ENCODE results near the gene FAM111B. TPM values are rescaled to one million over a fixed set of nuclear protein-coding genes. Genes with fewer than 3 reads are reported as not detected.

The FAM111B gene
- total and polyA plus RNA-seq, 2 of the 8 experiments (the other 6 are each of a cell fraction or from before 2014, with no cell fraction given): 4.8 to 38.1 TPM

DNA sequence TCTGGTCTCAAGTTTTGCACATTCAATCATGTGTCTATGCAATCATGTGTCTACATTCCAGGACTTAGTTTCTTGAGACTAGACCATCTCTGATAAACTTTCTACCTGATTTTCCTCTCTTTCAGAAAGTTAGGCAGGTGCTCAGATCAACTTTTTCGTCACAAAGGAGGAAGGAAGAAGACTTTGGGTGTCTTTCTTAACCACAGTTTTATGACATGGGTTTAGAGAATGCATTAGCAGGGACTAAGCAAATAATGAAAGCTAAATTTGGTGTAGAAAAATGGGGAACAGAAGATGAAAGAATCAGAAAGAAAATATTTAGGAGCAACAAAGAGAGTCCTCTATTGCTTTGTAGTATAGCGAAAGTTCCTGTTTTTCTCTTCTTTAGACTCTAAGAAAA is 28.6 kb upstream of the FAM111B start:
- no peaks in the 10 kb centered on the region for H4K20me1 ChIP-seq (replicated peaks in 1 of 2; ENCODE audit: control insufficient read depth in 1 of 2, insufficient read depth in 2 of 2, low read length in 2 of 2)
- H2AK5ac ChIP-seq (ENCODE audit: low read depth, low read length): no peak overlapping the region
- H3K79me1 ChIP-seq (ENCODE audit: low read depth, low read length): no peaks in the 10 kb centered on the region
- CTCF ChIA-PET (ENCODE audit: partially characterized antibody): interaction anchor here (0.9 to 1.0 kb wide), 2 partner anchors 19 to 20 kb away, joined by 3 read pairs; no protein-coding TSS in a partner anchor
- H3K9me3 ChIP-seq (ENCODE audit: insufficient read depth in 2 of 2, low read depth in 1 of 2, low read length in 1 of 2): peaks cover 3 to 6% of the 10 kb centered on the region in 2 experiments; a peak in 1 of 4 replicates
- no peak overlapping the region for H3K4me2 ChIP-seq (ENCODE audit: insufficient read depth in 1 of 2, low read depth in 2 of 2, low read length in 2 of 2)
- H4K5ac ChIP-seq (ENCODE audit: insufficient read length, low read depth, low read length): no peak overlapping the region
- no peaks in the 10 kb centered on the region for H3K36me3 ChIP-seq (ENCODE audit: control insufficient read depth in 2 of 4, insufficient read depth in 4 of 4, low read length in 3 of 4)
- H3K9ac ChIP-seq (replicated peaks in 1 of 4; ENCODE audit: extremely low read depth in 1 of 4, low read depth in 3 of 4, low read length in 3 of 4): no peak overlapping the region
- H4K8ac ChIP-seq (ENCODE audit: extremely low read depth, insufficient read depth, low read length): no peak overlapping the region
- no peak overlapping the region for H3K23ac ChIP-seq (ENCODE audit: insufficient read length)
- H3K4me1 ChIP-seq (replicated peaks in 1 of 4; ENCODE audit: control insufficient read depth in 3 of 4, insufficient read depth in 4 of 4, low read length in 3 of 4): no peaks in the 10 kb centered on the region
- H4K91ac ChIP-seq (replicated peaks; ENCODE audit: insufficient read length, low read length): no peak overlapping the region
- H3K14ac ChIP-seq (ENCODE audit: insufficient read length): no peak overlapping the region
- no peaks in the 10 kb centered on the region for H3K79me2 ChIP-seq (ENCODE audit: control insufficient read depth in 1 of 2, insufficient read depth in 2 of 2, low read length in 2 of 2)
- no peaks in the 10 kb centered on the region for H3K27me3 ChIP-seq (replicated peaks in 1 of 4; ENCODE audit: control insufficient read depth in 3 of 4, extremely low read depth in 1 of 4, insufficient read depth in 3 of 4, low read length in 3 of 4)
- DNase-seq (ENCODE audit: low read depth in 1 of 2, low spot score in 2 of 2) (no peak), FAIRE-seq (no peak)
- no peak overlapping the region for H3K18ac ChIP-seq (ENCODE audit: extremely low read depth, low read length)
- H2BK12ac ChIP-seq (ENCODE audit: low read depth, low read length): no peak overlapping the region
- H2BK20ac ChIP-seq (ENCODE audit: low read length): no peak overlapping the region
- 91% methylated on average over 2 of the region's 2 CpGs; no CpG with 5 or more reads in 1 of the 2 experiments for WGBS, 2 experiments (ENCODE audit: extremely low coverage in 1 of 2, insufficient coverage in 1 of 2, insufficient read length in 1 of 2, insufficient replicate concordance in 2 of 2, low coverage in 1 of 2, low lambda C conversion rate in 2 of 2, missing lambda C conversion rate in 1 of 2)
- no peaks in the 10 kb centered on the region for H3K23me2 ChIP-seq (ENCODE audit: low read depth, low read length)
- H3K56ac ChIP-seq (replicated peaks; ENCODE audit: insufficient read length, low read depth, low read length): no peak overlapping the region
- POLR2A ChIA-PET (ENCODE audit: partially characterized antibody): no interaction called here
- H2AFZ ChIP-seq (ENCODE audit: low read length): no peak overlapping the region
- H2BK15ac ChIP-seq (ENCODE audit: low read length): no peak overlapping the region
- H2BK120ac ChIP-seq (replicated peaks; ENCODE audit: low read depth, low read length): no peak overlapping the region
- no peak overlapping the region for H3K27ac ChIP-seq (ENCODE audit: low read depth, low read length)
- no peak overlapping the region for H3K4ac ChIP-seq (replicated peaks; ENCODE audit: insufficient read length, low read depth, low read length)
- H3K4me3 ChIP-seq (ENCODE audit: extremely low read depth in 1 of 4, insufficient read depth in 2 of 4, low read depth in 3 of 4, low read length in 4 of 4): no peak overlapping the region
- no peak overlapping the region for H2BK5ac ChIP-seq (ENCODE audit: low read depth, low read length)
- no peak for TF ChIP-seq BCL11A (IDR thresholded peaks at IDR 0.05; ENCODE audit: low read depth in 2 of 2, low read length in 2 of 2)
- no peak for TF ChIP-seq KDM5A (IDR thresholded peaks at IDR 0.05; ENCODE audit: low read length)
- TF ChIP-seq, protein P1, sequence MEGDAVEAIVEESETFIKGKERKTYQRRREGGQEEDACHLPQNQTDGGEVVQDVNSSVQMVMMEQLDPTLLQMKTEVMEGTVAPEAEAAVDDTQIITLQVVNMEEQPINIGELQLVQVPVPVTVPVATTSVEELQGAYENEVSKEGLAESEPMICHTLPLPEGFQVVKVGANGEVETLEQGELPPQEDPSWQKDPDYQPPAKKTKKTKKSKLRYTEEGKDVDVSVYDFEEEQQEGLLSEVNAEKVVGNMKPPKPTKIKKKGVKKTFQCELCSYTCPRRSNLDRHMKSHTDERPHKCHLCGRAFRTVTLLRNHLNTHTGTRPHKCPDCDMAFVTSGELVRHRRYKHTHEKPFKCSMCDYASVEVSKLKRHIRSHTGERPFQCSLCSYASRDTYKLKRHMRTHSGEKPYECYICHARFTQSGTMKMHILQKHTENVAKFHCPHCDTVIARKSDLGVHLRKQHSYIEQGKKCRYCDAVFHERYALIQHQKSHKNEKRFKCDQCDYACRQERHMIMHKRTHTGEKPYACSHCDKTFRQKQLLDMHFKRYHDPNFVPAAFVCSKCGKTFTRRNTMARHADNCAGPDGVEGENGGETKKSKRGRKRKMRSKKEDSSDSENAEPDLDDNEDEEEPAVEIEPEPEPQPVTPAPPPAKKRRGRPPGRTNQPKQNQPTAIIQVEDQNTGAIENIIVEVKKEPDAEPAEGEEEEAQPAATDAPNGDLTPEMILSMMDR (IDR thresholded peaks at IDR 0.05; ENCODE audit: control extremely low read depth in 1 of 3, insufficient read depth in 1 of 3, low read depth in 1 of 3, low read length in 3 of 3): no peak
- no peak for TF ChIP-seq JUND (IDR thresholded peaks at IDR 0.05; ENCODE audit: low read length)
- no peak for TF ChIP-seq TEAD4 (IDR thresholded peaks at IDR 0.05; ENCODE audit: low read depth, low read length)
